Vagina (tissue), 2 donors: ENCODE data around the gene MGAM2. TPM values are rescaled to one million over a fixed set of nuclear protein-coding genes. Genes with fewer than 3 reads are reported as not detected.

Experiments
- DNase-seq, 2 donors: peaks; one replicate each; pipeline ENCODE4 v3.0.0-alpha.2; 2017; ENCODE audit errors: extremely low spot score in 2 of 2
- H3K27ac ChIP-seq: fragments of 200-600 bp; sonication (generic); one replicate; pipeline ENCODE4 v1.5.1; 2019
- H3K27me3 ChIP-seq: fragments of 200-600 bp; sonication (generic); one replicate; pipeline ENCODE4 v1.5.1; 2019
- H3K36me3 ChIP-seq, 2 donors: fragments of 200-600 bp; sonication (generic); one replicate each; pipeline ENCODE4 v1.5.1; 2017 to 2019
- H3K4me1 ChIP-seq: fragments of 200-600 bp; sonication (generic); one replicate; pipeline ENCODE4 v1.5.1; 2019
- H3K4me3 ChIP-seq, 2 donors: fragments of 200-600 bp; sonication (generic); 1 replicate in 1 of 2; 2 replicates in 1 of 2; pipeline ENCODE4 v1.5.1; 2016 to 2019
- H3K9me3 ChIP-seq: fragments of 200-600 bp; sonication (generic); one replicate; pipeline ENCODE4 v1.5.1; 2019
- POLR2A ChIP-seq, 2 donors: fragments of 450-650 bp; IDR thresholded peaks; one replicate each; pipeline ENCODE4 v1.6.1; 2017; ENCODE audit warnings: antibody characterized with exemption in 2 of 2, mild to moderate bottlenecking in 2 of 2, moderate library complexity in 2 of 2
- POLR2AphosphoS5 ChIP-seq, 2 donors: sonication (generic); formaldehyde crosslinking; IDR thresholded peaks; one replicate each; pipeline ENCODE4 v1.9.0; 2017; ENCODE audit warnings: antibody characterized with exemption in 2 of 2, mild to moderate bottlenecking in 2 of 2, low read depth in 1 of 2; ENCODE audit not compliant: insufficient read depth in 1 of 2
- intact Hi-C: fragments of 100-400 bp; cut with DNase I; formaldehyde crosslinking; loops from one replicate; pipeline ENCODE4 v1.15.1; 2023
- total RNA-seq: library from RNA; depleted of rRNA; stranded (reverse); fragments of >200 nt; gene quantifications from one replicate; pipeline ENCODE4 v1.2.3, GENCODE V29; 2016
- TF ChIP-seq, protein P1 (sequence below), 3 experiments: fragments of 450-650 bp in 2 of 3; fragments of 200-600 bp in 1 of 3; sonication (generic) in 1 of 3; IDR thresholded peaks; one replicate each; pipeline ENCODE4 v1.5.1; 2017 to 2019; ENCODE audit warnings: antibody characterized with exemption in 3 of 3, mild to moderate bottlenecking in 2 of 3, moderate library complexity in 2 of 3

Gene MGAM2
- total RNA-seq, 1 donor from 2014 or later = not detected

GRCh38 chr7:142174441-142174840 is 62.9 kb downstream of the MGAM2 start:
- Histone ChIP-seq H3K27me3 (no peaks in the 10 kb centered on the region), H3K36me3 (no peaks in the 10 kb centered on the region), H3K27ac (no peak overlapping the region), H3K4me3 (no peak overlapping the region), H3K9me3 (no peaks in the 10 kb centered on the region), H3K4me1 (no peaks in the 10 kb centered on the region)
- intact Hi-C loops = no loop called here
- TF ChIP-seq POLR2AphosphoS5 (IDR thresholded peaks at IDR 0.05; ENCODE audit: insufficient read depth in 1 of 2, low read depth in 1 of 2) (no peak), POLR2A (IDR thresholded peaks at IDR 0.05) (no peak)
- TF ChIP-seq, protein P1, sequence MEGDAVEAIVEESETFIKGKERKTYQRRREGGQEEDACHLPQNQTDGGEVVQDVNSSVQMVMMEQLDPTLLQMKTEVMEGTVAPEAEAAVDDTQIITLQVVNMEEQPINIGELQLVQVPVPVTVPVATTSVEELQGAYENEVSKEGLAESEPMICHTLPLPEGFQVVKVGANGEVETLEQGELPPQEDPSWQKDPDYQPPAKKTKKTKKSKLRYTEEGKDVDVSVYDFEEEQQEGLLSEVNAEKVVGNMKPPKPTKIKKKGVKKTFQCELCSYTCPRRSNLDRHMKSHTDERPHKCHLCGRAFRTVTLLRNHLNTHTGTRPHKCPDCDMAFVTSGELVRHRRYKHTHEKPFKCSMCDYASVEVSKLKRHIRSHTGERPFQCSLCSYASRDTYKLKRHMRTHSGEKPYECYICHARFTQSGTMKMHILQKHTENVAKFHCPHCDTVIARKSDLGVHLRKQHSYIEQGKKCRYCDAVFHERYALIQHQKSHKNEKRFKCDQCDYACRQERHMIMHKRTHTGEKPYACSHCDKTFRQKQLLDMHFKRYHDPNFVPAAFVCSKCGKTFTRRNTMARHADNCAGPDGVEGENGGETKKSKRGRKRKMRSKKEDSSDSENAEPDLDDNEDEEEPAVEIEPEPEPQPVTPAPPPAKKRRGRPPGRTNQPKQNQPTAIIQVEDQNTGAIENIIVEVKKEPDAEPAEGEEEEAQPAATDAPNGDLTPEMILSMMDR (IDR thresholded peaks at IDR 0.05) = no peak
- DNase-seq = no peak

DNA sequence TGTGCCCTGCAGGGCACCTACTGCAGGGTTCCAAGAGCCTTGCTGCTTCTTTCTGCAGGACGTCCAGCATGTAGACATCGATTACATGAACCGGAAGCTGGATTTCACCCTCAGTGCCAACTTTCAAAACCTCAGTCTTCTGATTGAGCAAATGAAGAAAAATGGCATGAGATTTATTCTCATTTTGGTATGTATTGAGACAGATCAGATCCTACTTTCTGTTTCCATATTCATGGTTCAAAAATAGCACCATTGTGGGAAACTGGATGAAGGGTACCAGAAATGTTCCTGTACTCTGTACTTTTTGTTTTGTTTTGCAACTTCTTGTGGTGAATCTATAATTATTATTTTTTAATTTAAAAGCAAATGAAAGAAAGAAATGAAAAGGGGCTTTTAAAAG is 64.1 kb downstream of the MGAM2 start:
- no peaks in the 10 kb centered on the region for H3K36me3 ChIP-seq
- no peaks in the 10 kb centered on the region for H3K9me3 ChIP-seq
- no peaks in the 10 kb centered on the region for H3K4me1 ChIP-seq
- no peak overlapping the region for H3K27ac ChIP-seq
- no peak for DNase-seq
- H3K27me3 ChIP-seq = no peaks in the 10 kb centered on the region
- no peak overlapping the region for H3K4me3 ChIP-seq
- intact Hi-C loops = no loop called here
- TF ChIP-seq POLR2AphosphoS5 (IDR thresholded peaks at IDR 0.05; ENCODE audit: insufficient read depth in 1 of 2, low read depth in 1 of 2) (no peak), POLR2A (IDR thresholded peaks at IDR 0.05) (no peak)
- TF ChIP-seq, protein P1 (IDR thresholded peaks at IDR 0.05) = no peak

DNA sequence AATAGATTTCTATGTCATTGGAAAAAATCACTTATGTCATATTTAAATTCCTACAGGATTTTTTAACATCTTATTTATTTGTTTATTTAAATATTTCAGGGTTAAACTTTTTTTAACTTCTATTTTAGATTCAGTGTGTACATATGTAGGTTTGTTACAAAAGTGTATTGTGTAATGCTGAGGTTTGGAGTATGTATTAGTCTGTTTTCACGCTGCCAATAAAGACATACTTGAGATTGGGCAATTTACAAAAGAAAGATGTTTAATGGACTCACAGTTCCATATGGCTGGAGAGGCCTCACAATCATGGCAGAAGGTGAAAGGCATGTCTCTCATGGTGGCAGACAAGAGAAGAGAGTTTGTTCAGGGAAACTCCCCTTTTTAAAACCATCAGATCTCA is 65.4 kb downstream of the MGAM2 start:
- Histone ChIP-seq H3K36me3 (no peaks in the 10 kb centered on the region), H3K4me1 (no peaks in the 10 kb centered on the region), H3K27ac (no peak overlapping the region), H3K9me3 (no peaks in the 10 kb centered on the region), H3K27me3 (no peaks in the 10 kb centered on the region), H3K4me3 (no peak overlapping the region)
- intact Hi-C loops = no loop called here
- TF ChIP-seq POLR2AphosphoS5 (IDR thresholded peaks at IDR 0.05; ENCODE audit: insufficient read depth in 1 of 2, low read depth in 1 of 2) (no peak), POLR2A (IDR thresholded peaks at IDR 0.05) (no peak)
- TF ChIP-seq, protein P1 (IDR thresholded peaks at IDR 0.05) = no peak
- DNase-seq = no peak

GRCh38 chr7:142177869-142178268 is 66.4 kb downstream of the MGAM2 start:
- Histone ChIP-seq H3K36me3 (no peaks in the 10 kb centered on the region), H3K27ac (no peak overlapping the region), H3K4me1 (no peaks in the 10 kb centered on the region), H3K4me3 (no peak overlapping the region), H3K27me3 (no peaks in the 10 kb centered on the region), H3K9me3 (no peaks in the 10 kb centered on the region)
- intact Hi-C loops = no loop called here
- TF ChIP-seq POLR2A (IDR thresholded peaks at IDR 0.05) (no peak), POLR2AphosphoS5 (IDR thresholded peaks at IDR 0.05; ENCODE audit: insufficient read depth in 1 of 2, low read depth in 1 of 2) (no peak)
- TF ChIP-seq, protein P1 (IDR thresholded peaks at IDR 0.05) = no peak
- no peak for DNase-seq

DNA sequence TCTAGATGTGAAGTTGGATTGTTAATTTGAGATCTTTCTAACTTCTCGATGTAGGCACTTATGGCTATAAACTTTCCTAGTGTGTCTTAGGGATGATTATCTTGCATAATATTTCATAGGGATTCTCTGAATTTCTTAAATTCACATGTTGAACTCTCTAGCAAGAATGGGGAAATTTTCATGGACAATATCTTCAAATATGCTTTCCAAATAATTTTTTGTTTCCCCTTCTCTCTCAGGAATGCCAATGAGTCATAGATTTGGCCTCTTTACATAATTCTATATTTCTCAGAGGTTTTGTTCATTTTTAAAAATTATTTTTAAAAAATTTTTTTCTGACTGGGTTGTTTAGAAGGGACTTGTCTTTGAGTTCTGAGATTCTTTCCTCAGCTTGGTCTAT is 68.9 kb downstream of the MGAM2 start:
- Histone ChIP-seq H3K27me3 (no peaks in the 10 kb centered on the region), H3K4me1 (no peaks in the 10 kb centered on the region), H3K9me3 (no peaks in the 10 kb centered on the region), H3K4me3 (no peak overlapping the region), H3K36me3 (no peaks in the 10 kb centered on the region), H3K27ac (no peak overlapping the region)
- intact Hi-C loops = no loop called here
- TF ChIP-seq, protein P1 (IDR thresholded peaks at IDR 0.05) = no peak
- TF ChIP-seq POLR2AphosphoS5 (IDR thresholded peaks at IDR 0.05; ENCODE audit: insufficient read depth in 1 of 2, low read depth in 1 of 2) (no peak), POLR2A (IDR thresholded peaks at IDR 0.05) (no peak)
- no peak for DNase-seq
